HG03175 (cell line): ENCODE results near the gene EIF4E3.

Source experiments
- ATAC-seq: cut with Tn5 transposase; IDR thresholded peaks from one replicate; pipeline ENCODE4 v1.9.1; 2021; ENCODE audit warnings: mild to moderate bottlenecking, moderate library complexity; ENCODE audit not compliant: unreplicated experiment

EIF4E3 gene

GRCh38 chr3:71725271-71725991 is at the start of gene EIF4E3:
Gene EIF4E3, minus strand, starts transcription at chr3:71725402. Its CDS starts 35 bp downstream, at chr3:71725367.
- ATAC-seq, result peak; percentile 32

- ATAC-seq, result no peak
Measured at GRCh38 chr3:71771884-71772283, 46.7 kb upstream of the EIF4E3 start.

DNA sequence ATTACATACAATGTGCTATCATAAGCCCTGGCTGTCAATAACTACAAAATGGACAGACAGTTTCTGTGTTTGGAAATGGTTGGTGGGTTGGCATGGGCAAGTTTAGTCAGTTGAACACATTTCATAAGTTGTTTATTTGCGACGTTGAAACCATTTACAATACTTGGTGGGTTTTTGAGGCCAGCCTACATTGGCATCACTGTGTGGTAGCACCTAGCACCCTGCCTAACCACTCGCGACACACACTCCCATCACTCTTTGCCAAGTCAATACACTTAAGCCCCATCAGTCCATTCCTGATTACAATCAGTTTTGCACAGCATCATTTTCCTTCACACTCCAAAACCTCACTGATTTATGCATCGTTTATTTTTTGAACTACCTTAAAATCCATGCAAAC is 45.9 kb upstream of the EIF4E3 start:
- no peak for ATAC-seq

- no peak for ATAC-seq
Measured at GRCh38 chr3:71763426-71763825, 38.2 kb upstream of the EIF4E3 start.

GRCh38 chr3:71760140-71760539 is 34.9 kb upstream of the EIF4E3 start:
- no peak for ATAC-seq

DNA sequence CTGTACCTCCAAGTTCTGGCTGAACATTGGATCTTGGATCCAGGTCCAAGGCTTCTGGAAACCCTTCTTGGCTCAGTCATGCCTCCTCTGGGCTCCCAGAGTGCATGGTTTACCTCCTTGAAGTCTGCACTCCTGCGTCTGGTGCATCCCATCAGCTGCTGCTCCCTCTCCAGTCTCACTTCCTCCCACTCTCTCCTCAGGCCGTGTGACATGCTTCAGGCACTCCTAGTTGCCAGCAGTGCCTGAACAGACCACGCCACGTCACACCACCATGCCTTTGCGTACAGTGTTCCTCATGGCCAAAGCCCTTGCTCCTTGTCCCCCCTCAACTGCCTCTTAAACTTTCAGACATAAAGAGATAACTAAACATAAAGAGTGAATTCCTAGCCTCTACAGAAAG is 34.2 kb upstream of the EIF4E3 start:
- ATAC-seq, result no peak

- no peak for ATAC-seq
Measured at GRCh38 chr3:71758091-71758490, 32.9 kb upstream of the EIF4E3 start.

GRCh38 chr3:71754610-71755253 is 29.5 kb upstream of the EIF4E3 start:
- no peak for ATAC-seq

- ATAC-seq, result no peak
Measured at GRCh38 chr3:71753701-71754609, 28.8 kb upstream of the EIF4E3 start, which contains the start of gene GPR27. Gene GPR27, plus strand, starts transcription at chr3:71753855. Its CDS starts 195 bp downstream, at chr3:71754050.

GRCh38 chr3:71752831-71753700 is 27.9 kb upstream of the EIF4E3 start:
- ATAC-seq, result no peak

DNA sequence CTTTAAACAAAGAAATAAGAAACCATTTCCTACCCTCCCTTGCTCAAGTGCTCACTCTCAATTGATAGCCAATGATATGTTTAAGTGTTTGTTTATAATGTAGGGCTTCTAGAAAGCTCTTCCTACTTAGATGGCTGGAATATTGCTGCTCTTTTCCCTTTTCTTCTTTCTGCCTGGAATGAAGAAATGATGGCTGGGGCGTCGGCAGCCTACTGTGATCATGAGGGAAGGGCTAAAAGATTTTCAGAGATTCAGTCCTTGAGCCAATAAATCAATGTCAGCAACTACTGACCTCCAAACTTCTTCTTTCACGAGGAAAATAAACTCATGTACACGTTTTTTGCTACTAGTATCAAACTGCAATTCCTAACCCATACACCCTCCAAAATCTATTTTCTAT is 26.4 kb upstream of the EIF4E3 start:
- ATAC-seq, result no peak

DNA sequence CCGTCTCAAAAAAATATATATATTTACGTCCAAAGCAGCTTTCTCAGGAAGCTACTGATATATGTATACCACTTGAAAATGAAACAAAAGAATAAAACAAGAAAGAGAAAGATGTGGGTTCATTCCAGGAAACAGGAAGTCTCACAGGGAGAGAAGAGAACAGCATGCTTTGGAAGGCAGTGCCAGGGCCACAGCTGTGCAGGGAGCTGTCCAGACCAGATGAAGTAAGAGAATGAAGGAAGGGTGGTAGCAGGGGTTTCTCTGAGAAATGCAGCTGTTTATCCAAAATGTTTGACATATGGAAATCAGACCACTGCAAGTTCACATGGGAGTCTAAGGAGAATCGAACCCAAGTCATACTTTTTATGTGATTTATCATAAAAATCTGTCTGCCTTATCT is 19.5 kb upstream of the EIF4E3 start:
- ATAC-seq, result no peak

DNA sequence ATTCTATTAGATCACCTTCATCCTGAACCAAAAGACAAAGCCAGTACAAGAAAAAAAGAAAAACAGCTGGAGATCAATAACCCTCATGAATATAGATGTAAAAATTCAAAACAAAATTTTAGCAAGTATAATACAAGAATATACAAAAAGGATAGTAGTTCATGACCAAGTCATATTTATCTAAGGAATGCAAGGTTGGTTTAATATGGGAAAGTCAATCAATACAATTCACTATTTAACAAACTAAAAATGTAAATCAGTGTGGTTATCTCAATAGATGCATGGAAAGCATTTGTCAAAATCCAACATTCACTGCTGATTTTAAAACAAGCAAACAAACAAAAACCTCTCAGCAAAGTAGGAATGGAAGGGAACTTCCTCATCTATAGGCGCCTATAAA is 17.4 kb upstream of the EIF4E3 start:
- no peak for ATAC-seq

DNA sequence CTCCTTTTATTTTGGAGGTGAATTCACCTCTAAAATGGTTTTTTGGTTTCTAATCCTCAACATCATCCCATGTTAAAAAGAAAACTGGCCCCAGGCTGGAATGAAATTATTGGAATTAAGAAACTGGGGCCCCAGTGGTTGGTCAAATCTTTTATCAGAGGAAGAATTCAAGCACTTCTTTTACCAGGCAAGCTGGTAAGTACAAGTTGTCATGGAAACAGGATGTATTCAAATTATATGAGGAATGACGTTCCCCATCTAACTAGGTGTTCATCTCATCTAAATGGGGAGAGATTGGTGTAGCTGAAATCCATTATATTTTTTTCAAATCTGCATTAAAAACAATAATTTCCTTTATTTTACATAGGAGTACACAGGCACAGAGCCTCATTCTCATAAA is 9.7 kb upstream of the EIF4E3 start:
- no peak for ATAC-seq

- ATAC-seq, result no peak
Measured at GRCh38 chr3:71733319-71733718, 8.1 kb upstream of the EIF4E3 start.

DNA sequence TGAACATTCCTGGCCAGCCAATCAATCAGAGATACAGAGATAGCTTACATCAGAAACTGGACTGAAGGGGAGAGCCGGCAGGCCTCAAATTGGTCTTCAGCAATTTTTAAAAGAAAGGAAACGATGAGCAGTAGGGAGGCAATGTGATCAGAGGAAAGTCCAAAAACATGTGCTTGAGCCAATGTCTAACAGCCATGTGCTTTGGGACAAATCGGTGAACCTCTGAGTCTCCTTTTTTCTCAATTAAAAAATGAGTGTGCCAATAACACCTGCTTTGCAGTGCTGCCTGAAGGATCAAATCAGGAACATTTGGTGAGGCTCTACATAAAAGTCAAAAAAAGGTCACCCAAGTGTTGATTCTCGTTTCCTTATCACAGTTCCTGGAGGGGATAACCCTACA is 7.4 kb upstream of the EIF4E3 start:
- no peak for ATAC-seq

DNA sequence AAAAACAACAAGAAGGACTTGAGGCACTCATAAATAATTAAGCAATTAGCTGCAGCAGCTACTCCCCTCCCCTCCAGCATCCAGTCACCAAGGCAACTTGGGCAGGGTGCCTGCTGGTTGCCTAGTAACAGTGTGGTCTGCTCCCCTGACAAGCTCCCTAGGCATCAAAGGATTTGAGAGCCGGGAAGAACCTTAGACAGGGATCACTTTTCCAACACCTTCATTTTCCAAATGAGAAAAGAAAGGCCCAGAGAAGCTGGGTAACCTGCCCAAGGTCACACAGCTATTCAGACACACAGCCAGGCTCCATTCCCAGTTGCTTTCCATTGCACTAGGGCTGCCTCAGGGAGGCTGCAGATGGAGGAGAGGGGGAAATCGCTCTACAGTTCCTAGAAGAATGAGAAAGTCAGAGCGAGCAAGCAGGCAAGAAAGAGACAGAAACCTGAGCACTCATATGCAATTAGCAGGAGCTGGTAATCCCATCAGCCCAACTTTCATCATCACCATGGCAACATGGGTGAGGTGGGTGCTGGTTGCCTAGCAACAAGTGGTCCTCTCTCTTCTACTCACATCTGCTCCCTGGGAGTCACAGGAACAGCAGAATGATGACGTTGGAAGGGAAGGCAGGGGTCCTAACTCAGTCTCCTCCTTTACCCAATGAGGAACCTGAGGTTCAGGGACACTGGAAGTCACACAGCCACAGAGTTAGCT is 3.6 kb upstream of the EIF4E3 start:
- ATAC-seq, result no peak

DNA sequence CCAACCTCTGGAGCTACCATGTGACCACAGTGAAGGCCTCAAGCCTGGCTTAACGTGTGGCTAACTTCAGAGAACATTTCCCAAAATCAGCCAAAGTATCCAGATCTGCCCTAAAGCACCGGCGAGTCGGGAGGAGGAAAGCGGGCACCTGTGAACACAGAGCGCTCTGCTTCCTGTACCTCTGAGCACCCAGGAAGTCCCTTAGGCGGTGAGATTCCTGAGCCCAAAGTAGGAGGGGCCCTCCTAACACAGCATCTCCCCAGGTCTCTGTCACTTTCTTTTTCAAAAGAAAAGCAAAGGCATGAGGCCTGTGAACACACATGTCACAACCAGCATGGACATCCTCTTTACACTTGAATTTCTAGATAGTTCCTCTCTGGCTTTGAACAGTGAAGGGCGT is 944 bp upstream of the EIF4E3 start:
- ATAC-seq, result no peak

DNA sequence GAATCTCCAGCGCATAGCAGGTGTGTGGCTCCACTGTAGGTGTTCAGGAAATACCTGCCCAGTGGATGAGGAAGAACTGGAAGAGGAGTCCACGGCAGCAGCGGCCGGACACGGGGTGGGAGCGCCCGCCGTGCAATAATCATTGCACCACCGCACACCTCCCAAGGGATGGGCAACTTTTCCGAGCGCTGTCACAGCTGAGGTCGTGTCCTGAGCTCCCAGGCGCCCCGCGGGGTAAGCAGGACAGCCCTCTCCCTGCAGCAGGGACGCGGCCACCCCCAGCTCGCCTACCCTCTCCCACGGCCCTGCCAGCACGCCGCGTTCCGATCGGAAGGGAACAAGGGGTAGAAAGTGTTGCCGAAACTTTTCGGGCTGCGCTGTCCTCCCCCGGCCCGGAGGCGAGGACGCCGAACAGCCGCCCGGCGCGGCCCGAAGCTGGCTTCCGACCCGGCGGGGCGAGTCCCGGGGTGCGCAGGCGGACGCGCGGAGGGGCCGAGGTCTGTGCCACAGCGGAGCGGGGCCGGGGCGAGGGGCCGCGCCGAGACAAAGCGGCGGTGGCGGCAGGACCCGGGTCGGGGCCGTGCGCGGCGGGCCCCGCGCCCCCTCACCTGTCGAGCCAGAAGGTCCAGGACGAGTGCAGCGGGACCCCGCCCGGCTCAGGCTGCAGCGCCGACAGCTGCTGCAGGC is 475 bp downstream of the EIF4E3 start:
- peak; percentile 43 for ATAC-seq

DNA sequence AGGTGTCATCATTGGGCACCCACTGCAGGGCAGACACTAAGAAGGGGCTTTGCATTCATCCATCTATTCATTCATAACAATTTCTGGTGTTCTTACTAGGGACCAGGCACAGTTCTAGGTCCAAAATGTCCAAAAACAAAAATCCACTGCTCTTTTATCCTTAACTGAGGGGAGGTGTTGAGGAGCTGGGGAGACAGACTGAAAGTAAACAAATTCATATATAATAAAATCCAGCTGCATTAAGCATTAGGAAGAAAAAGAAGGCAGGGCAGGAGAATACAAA is 1.1 kb downstream of the EIF4E3 start:
- no peak for ATAC-seq
